Hematopoietic multipotent progenitor cell treated with erythropoietin and hydrocortisone succinate and interleukin-3 and kit ligand, for 8 days (in vitro differentiated cells): ENCODE results near the gene CCDC177.

Source experiments
- DNase-seq: peaks from one replicate; pipeline ENCODE4 v3.0.0-alpha.2; 2015

CCDC177 gene

DNA sequence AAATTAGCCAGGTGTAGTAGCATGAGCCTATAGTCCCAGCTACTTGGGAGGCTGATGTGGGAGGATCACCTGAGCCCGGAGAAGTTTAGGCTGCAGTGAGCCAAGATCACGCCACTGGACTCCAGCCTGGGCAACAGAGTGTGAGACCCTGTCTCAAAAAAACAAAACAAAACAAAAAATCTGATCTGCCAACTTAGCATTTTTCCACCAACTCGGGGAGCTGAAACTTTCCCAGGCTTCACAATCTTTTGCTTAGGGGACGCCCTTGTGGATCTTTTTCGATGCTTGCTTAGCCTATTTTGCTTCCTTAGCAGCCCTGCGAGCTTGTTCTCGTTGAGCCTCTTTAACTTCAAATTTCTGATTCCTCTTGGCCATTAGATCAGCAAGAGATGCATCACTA lies 13.8 kb downstream of the CCDC177 start:
- no peak for DNase-seq

DNA sequence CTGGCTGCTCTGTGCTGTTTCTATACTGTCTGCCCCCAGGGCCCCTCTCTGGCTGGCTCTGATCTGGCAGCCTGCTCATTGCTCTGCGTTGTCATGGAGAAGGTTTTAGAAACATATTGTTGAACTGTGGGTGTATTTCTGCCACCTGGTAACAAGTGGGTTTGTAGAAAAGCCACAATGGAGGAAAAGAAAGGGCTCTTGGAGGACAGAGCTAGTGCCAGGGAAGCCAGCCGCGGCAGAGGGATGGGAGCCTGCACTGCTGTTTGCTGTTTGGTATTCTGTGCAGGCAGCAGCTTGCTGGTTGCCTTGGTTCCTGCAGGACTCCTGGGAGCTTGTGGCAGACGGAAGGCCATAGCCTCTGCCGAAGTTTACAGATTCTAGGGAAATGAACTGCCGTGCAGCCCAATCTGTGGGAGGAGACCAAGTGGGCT lies 15.1 kb downstream of the CCDC177 start:
- no peak for DNase-seq

DNA sequence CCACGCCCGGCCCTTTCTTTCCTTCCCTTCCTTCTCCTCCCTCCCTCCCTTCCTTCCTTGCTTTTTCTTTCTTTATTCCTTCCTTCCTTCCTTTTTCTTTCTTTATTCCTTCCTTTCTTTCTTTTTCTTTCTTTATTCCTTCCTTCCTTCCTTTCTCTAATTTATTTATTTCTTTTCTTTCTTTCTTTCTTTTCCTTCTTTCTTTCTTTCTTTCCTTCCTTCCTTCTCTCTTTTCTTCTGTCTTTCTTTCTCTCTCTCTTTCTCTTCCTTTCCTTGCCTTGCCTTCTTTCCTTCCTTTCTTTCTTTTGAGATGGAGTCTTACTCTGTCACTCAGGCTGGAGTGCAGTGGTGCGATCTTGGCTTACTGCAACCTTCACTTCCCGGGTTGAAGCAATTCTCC lies 15.9 kb downstream of the CCDC177 start:
- DNase-seq, result no peak

DNA sequence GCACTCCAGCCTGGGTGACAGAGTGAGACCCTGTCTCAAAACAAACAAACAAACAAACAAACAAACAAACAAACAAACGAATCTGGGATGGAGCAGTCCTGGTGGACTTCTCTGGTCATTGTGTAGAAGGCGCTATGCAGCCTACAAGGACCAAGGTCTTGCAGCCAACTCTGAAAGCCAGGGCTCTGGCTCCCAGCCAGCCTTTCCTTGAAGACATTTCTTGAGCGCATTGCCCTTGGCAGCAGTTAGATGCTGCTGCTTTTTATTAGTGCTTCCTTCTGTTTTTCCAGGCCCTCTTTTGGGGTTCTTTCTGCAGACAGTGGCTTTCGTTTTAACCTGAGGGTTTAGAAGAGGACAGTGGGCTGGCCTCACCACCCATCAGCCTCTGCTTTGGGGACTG lies 20.2 kb downstream of the CCDC177 start:
- DNase-seq, result no peak

DNA sequence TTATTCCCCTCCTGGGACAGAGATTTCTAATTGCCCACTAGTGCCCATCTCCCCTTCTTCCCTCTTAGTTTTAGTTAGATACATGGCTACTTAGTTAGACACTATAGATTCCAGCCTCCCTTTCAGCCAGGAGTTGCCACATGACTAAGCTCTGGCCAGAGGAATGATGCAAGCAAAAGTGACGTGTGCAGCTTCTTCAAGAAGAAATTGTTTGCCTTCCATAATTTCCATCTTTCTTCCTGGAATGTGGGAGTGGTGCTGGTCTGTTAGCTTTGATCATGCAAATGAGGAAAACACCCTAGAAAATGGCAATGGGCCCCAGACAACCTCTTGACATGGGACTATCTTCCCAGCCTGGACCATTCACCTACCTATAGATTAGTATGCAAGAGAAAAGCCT lies 21.4 kb downstream of the CCDC177 start:
- DNase-seq, result no peak

GRCh38 chr14:69551511-69551910 lies 23.2 kb downstream of the CCDC177 start:
- no peak for DNase-seq

DNA sequence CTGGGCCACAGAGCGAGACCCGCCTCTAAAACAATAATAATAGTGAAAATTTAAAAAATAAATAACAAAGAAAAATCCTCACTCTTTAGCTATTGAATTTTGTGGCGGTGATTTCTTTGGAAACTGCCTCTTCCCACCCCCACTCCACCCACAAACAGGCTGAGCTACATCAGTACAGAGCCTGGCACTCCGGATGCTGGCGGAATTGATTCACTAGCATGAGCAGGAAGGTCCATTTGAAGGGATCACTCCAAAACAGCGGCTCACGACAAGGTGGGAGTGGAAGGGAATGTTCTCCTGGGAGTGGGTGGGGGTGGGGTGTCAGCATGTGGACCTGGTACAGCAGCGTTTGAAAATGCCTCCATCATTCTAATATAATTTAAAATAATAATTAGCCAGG lies 26.1 kb downstream of the CCDC177 start:
- DNase-seq, result no peak

DNA sequence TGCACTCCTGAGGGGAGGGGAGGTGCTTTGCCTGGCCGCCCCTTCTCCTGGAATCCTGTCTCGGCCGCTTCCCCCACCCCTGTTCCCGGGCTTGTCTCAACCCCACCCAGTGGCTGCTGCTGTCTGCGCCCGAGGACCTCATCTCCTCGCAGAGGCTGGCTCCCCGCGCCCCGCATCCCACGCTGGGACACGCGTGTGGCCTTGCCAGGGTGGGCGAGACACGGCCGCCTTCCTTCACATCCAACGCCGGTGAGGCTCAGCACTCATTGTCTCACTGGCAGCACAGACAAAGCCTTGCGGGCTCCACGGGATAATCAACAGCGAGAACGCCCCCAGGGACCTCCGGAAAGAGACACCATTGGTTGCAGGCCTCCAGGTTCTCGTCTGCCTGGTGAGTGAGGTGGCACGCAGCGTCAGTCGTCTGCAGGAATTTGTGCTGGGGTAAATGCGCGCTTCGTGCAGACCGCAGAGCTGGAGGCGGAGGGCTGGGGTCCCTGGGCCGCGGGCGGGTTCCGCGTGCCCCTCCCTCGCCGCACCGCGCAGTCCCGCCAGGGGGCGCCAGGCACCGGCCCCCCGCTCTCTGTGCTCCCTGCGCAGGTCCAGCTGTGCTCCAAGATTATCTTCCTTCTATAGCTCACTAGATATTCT lies 26.8 kb downstream of the CCDC177 start:
- no peak for DNase-seq

- DNase-seq, result no peak
Measured at GRCh38 chr14:69543341-69544115, 31.1 kb downstream of the CCDC177 start.

- no peak for DNase-seq
Measured at GRCh38 chr14:69542311-69542710, 32.4 kb downstream of the CCDC177 start.

- DNase-seq, result no peak
Measured at GRCh38 chr14:69540654-69541335, 33.9 kb downstream of the CCDC177 start.

DNA sequence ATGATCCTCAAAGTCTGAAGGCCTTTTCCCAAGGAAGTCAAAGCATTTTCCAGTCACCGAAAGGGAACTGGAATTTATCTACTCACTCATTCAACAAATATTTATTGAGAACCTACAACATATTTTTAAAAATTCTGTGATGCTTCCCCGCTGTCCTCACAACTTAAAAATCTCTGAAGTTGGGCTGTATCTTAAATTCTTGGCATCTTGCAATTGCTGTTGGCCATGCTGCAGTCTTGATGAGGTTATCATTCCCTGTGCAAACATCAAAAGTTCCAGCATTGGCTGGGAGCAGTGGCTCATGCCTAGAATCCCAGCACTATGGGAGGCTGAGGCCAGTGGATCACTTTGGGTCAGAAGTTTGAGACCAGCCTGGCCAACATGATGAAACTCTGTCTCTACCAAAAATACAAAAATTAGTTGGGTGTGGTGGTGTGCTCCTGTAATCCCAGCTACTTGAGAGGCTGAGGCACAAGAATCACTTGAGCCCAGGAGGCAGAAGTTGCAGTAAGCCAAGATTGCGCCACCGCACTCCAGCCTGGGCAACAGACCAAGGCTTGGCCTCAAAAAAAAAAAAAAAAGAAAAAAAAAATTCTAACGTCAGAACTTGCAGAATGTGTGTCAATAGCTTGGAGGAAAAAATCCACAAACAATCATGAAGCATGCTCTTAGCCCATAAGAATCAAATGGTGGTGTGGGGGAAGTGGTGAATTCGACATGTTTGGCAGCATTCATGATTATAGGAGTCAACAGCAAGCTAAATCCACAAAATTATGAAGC lies 34.9 kb downstream of the CCDC177 start:
- no peak for DNase-seq

DNA sequence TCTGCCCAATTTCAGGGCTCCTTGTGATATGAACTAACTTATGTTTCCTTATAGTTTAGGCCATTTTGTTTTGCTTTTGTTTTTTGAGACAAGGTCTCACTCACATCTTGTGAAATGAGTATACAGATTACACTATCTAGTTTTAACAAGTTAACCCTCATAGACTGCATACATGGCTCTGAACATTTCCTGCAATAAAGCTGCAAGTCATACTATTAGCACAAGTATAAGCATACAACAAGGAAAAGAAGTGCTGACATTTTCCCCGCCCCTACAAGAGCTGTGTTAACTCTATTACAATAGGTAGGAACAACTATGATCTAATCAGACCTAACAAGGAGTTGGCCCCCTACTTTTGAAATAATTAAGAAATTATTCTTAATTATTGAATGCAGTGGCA lies 35.9 kb downstream of the CCDC177 start:
- no peak for DNase-seq

- DNase-seq, result no peak
Measured at GRCh38 chr14:69537900-69538299, 36.8 kb downstream of the CCDC177 start.

DNA sequence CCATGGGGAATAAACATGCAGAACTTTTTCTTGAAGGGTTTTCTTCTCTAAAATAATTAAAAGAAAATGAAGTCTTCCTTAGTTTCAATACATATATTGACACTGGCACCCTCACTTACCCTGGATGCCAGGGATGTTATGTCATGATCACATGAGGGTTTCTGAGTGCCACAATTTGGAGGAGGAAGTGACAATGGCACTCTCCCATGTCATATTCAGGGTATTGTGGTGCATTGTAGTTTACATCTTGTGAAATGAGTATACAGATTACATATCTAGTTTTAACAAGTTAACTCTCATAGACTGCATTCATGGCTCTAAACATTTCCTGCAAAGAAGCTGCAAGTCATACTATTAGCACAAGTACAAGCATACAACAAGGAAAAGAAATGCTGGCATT lies 37.7 kb downstream of the CCDC177 start:
- no peak for DNase-seq

GRCh38 chr14:69535230-69535848 lies 39.3 kb downstream of the CCDC177 start:
- no peak for DNase-seq

DNA sequence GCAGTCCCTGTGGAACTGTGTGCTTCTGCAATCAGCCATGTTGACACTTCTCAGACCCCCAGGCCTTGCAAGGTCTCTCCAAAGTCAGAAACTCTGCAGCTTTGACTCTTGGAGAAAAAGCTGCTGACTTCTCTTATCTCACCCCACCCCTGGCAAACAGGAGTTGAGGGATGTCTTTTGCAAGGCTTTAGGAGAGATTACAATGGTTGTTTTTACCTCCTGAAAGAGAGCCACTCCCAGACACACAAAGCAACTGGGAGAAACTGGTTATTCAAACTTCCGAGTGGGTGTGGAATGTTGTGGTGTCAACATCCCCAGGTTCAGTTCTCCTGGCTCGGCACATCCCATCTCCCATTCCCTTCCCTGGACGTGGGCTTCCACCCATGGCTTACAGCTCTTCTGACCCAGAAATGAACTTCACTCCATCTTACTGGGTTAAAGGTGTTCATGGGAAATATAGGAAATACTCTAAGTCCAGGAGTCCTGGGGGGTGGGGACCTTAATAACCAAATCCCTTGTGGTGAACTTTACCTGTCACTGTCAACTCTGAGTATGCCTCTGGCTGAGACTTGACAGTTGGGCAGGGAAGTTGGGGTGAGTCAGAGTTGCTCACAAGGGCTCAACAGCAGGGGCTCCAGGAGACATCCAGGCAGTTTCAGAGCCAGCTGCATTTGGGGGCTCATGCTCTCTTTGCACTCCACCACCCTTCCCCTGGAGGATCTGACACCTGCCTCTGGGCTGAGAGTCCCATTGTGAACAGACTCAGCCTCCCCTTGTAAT lies 41.9 kb downstream of the CCDC177 start:
- DNase-seq, result peak; percentile 7

DNA sequence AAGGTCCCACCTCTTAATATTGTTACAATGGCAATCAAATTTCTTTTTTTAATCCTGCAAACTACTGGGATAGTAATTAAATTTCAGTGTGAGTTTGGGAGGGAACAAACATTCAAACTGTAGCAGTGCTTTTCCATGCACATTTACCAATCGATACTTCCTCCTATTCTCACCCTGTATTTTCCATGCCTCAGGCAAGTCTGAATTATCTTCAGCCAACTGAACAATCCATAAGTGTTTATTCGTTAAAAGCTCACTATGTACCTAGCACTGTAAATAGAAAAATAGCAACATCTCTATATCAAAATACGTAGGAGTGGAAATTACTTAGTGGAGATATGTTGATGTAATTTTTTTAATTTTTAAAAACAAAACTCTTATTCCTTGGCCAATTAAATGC lies 43.5 kb downstream of the CCDC177 start:
- DNase-seq, result no peak

- no peak for DNase-seq
Measured at GRCh38 chr14:69530095-69530494, 44.6 kb downstream of the CCDC177 start.

DNA sequence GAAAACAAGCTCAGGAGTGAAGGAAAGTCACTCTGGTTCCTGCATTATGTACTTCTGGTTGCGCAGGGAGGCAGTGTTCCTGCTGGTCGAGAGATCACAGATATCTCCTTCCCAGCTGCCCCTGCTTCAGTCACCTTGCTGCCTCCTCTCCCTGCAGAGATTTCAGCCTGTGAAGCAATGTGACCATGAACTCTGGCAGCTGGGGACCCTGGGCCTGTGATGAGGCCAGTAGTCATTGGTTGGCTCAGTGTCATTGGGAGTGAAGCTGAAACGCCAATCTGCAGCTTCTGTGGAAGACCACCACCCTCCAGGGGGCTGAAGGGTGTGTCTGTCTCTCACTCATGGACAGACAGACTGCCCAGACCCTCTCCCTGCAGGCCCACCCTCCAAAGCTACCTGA lies 45.1 kb downstream of the CCDC177 start:
- DNase-seq, result no peak

- DNase-seq, result no peak
Measured at GRCh38 chr14:69528930-69529329, 45.7 kb downstream of the CCDC177 start.

- DNase-seq, result no peak
Measured at GRCh38 chr14:69528143-69528542, 46.5 kb downstream of the CCDC177 start.
